ENCODE data around the gene CLCF1. TPM values are rescaled to one million over a fixed set of nuclear protein-coding genes. Genes with fewer than 3 reads are reported as not detected.

The CLCF1 gene
- total and polyA plus RNA-seq, 2 of the 13 experiments (the other 11 are each of a cell fraction or from before 2014, with no cell fraction given): 0.49 to 0.78 TPM

DNA sequence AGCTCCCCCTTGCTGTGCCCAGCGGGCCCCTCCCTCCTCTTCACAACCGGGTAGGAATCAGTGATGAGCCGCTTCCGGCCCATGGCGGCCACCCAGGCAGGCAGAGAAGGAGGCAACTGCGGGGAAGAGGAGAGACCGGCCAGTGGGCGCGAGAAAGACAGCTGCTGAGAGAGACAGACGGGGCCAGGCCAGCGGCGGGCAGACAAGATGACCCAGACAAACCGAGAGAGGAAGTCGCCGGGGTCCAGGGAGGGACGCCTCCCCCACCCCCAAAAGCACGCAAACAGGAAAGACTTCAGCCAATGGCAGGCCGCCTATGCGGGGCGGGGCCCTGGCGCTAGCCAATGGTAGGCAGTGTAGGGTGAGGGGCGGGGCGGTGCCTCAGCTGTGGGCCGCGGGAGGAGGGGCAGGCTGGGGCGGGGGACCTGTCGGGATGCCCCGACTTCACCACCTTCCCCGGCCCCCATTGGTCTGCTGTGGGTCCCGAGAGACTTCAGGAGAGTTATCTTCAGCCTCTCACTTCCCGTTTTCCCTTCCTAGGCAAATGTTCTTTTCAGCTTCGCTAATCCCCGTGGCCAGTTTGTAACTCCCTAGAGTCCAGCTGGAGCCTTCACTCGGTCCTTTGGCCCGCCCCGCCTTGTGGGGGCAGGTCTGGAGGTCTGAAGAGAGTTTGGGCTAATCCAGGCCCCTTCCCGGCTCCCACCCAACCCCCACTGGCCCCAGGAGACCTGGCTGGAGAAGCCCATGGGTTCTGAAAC is 19.9 kb downstream of the CLCF1 start, which contains the start of gene POLD4 (continued):
- TF ChIP-seq, protein P1, sequence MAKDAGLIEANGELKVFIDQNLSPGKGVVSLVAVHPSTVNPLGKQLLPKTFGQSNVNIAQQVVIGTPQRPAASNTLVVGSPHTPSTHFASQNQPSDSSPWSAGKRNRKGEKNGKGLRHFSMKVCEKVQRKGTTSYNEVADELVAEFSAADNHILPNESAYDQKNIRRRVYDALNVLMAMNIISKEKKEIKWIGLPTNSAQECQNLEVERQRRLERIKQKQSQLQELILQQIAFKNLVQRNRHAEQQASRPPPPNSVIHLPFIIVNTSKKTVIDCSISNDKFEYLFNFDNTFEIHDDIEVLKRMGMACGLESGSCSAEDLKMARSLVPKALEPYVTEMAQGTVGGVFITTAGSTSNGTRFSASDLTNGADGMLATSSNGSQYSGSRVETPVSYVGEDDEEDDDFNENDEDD (CRISPR knock-in tag; IDR thresholded peaks at IDR 0.05; ENCODE audit: borderline replicate concordance): no peak
- TF ChIP-seq ZNF562 (CRISPR knock-in tag; IDR thresholded peaks at IDR 0.05; ENCODE audit: borderline replicate concordance): no peak
- TF ChIP-seq NFATC3 (CRISPR knock-in tag; IDR thresholded peaks at IDR 0.05): no peak
- TF ChIP-seq, protein P2, sequence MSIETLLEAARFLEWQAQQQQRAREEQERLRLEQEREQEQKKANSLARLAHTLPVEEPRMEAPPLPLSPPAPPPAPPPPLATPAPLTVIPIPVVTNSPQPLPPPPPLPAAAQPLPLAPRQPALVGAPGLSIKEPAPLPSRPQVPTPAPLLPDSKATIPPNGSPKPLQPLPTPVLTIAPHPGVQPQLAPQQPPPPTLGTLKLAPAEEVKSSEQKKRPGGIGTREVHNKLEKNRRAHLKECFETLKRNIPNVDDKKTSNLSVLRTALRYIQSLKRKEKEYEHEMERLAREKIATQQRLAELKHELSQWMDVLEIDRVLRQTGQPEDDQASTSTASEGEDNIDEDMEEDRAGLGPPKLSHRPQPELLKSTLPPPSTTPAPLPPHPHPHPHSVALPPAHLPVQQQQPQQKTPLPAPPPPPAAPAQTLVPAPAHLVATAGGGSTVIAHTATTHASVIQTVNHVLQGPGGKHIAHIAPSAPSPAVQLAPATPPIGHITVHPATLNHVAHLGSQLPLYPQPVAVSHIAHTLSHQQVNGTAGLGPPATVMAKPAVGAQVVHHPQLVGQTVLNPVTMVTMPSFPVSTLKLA (IDR thresholded peaks at IDR 0.05): peak; percentile 12; the same call in 1 of the 2 replicates
- TF ChIP-seq, protein P3, sequence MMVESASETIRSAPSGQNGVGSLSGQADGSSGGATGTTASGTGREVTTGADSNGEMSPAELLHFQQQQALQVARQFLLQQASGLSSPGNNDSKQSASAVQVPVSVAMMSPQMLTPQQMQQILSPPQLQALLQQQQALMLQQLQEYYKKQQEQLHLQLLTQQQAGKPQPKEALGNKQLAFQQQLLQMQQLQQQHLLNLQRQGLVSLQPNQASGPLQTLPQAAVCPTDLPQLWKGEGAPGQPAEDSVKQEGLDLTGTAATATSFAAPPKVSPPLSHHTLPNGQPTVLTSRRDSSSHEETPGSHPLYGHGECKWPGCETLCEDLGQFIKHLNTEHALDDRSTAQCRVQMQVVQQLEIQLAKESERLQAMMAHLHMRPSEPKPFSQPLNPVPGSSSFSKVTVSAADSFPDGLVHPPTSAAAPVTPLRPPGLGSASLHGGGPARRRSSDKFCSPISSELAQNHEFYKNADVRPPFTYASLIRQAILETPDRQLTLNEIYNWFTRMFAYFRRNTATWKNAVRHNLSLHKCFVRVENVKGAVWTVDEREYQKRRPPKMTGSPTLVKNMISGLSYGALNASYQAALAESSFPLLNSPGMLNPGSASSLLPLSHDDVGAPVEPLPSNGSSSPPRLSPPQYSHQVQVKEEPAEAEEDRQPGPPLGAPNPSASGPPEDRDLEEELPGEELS (CRISPR knock-in tag; IDR thresholded peaks at IDR 0.05): peak; percentile 52; the same call in 1 of the 2 replicates
- TF ChIP-seq, protein P4, sequence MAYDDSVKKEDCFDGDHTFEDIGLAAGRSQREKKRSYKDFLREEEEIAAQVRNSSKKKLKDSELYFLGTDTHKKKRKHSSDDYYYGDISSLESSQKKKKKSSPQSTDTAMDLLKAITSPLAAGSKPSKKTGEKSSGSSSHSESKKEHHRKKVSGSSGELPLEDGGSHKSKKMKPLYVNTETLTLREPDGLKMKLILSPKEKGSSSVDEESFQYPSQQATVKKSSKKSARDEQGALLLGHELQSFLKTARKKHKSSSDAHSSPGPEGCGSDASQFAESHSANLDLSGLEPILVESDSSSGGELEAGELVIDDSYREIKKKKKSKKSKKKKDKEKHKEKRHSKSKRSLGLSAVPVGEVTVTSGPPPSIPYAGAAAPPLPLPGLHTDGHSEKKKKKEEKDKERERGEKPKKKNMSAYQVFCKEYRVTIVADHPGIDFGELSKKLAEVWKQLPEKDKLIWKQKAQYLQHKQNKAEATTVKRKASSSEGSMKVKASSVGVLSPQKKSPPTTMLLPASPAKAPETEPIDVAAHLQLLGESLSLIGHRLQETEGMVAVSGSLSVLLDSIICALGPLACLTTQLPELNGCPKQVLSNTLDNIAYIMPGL (CRISPR knock-in tag; IDR thresholded peaks at IDR 0.05; ENCODE audit: borderline replicate concordance in 1 of 2, low read depth in 1 of 2): peak in 1 of 2 experiments; percentile 28; a peak in 1 of 4 replicates
- TF ChIP-seq, protein P5, sequence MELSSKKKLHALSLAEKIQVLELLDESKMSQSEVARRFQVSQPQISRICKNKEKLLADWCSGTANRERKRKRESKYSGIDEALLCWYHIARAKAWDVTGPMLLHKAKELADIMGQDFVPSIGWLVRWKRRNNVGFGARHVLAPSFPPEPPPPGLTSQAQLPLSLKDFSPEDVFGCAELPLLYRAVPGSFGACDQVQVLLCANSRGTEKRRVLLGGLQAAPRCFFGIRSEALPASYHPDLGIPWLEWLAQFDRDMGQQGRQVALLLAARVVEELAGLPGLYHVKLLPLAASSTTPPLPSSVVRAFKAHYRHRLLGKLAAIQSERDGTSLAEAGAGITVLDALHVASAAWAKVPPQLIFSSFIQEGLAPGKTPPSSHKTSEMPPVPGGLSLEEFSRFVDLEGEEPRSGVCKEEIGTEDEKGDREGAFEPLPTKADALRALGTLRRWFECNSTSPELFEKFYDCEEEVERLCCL (CRISPR knock-in tag; IDR thresholded peaks at IDR 0.05; ENCODE audit: borderline replicate concordance): 0 out of 2 replicates have a peak, but pooled peaks have one; percentile 66
- no peak for TF ChIP-seq MBD4 (IDR thresholded peaks at IDR 0.05; ENCODE audit: borderline replicate concordance, low read length)
- no peak for TF ChIP-seq ZFYVE20 (CRISPR knock-in tag; IDR thresholded peaks at IDR 0.05; ENCODE audit: borderline replicate concordance, low read depth)
- TF ChIP-seq FOXK1 (CRISPR knock-in tag; IDR thresholded peaks at IDR 0.05; ENCODE audit: borderline replicate concordance, low read depth): peak; percentile 51; the same call in 1 of the 2 replicates
- no peak for TF ChIP-seq BRCA1 (CRISPR knock-in tag; IDR thresholded peaks at IDR 0.05)
- 0 out of 2 replicates have a peak, but pooled peaks have one; percentile 31 for TF ChIP-seq YEATS2 (CRISPR knock-in tag; IDR thresholded peaks at IDR 0.05; ENCODE audit: borderline replicate concordance)
- TF ChIP-seq, protein P6, sequence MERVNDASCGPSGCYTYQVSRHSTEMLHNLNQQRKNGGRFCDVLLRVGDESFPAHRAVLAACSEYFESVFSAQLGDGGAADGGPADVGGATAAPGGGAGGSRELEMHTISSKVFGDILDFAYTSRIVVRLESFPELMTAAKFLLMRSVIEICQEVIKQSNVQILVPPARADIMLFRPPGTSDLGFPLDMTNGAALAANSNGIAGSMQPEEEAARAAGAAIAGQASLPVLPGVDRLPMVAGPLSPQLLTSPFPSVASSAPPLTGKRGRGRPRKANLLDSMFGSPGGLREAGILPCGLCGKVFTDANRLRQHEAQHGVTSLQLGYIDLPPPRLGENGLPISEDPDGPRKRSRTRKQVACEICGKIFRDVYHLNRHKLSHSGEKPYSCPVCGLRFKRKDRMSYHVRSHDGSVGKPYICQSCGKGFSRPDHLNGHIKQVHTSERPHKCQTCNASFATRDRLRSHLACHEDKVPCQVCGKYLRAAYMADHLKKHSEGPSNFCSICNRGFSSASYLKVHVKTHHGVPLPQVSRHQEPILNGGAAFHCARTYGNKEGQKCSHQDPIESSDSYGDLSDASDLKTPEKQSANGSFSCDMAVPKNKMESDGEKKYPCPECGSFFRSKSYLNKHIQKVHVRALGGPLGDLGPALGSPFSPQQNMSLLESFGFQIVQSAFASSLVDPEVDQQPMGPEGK (CRISPR knock-in tag; IDR thresholded peaks at IDR 0.05): peak; percentile 88
- TF ChIP-seq, protein P7, sequence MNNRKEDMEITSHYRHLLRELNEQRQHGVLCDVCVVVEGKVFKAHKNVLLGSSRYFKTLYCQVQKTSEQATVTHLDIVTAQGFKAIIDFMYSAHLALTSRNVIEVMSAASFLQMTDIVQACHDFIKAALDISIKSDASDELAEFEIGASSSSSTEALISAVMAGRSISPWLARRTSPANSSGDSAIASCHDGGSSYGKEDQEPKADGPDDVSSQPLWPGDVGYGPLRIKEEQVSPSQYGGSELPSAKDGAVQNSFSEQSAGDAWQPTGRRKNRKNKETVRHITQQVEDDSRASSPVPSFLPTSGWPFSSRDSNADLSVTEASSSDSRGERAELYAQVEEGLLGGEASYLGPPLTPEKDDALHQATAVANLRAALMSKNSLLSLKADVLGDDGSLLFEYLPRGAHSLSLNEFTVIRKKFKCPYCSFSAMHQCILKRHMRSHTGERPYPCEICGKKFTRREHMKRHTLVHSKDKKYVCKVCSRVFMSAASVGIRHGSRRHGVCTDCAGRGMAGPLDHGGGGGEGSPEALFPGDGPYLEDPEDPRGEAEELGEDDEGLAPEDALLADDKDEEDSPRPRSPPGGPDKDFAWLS (CRISPR knock-in tag; IDR thresholded peaks at IDR 0.05; ENCODE audit: borderline replicate concordance): no peak

Data from HepG2 (cell line).